ENCODE results near the gene EARS2. TPM values are rescaled to one million over a fixed set of nuclear protein-coding genes. Genes with fewer than 3 reads are reported as not detected.

Gene EARS2
- total and polyA plus RNA-seq, 2 of the 4 experiments (the other 2 are of a cell fraction), result 28.1 to 37.8 TPM

DNA sequence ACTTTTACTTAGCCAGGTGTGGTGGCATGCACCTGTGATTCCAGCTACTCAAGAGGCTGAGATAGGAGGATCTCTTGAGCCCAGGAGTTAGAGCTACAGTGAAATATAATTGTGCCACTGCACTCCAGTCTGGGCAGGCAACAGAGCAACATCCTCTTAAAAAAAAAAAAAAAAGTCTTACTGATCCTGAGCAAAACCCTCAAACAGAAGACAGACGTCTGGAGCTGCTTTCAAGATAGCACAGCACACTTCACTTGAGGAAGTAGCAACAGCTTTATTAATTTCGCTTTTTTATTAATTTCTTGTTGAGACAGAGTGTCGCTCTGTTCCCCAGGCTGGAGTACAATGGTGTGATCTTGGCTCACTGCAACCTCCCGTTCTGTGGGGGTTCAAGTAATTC lies 36.6 kb downstream of the EARS2 start:
- Histone ChIP-seq H4K20me1 (ENCODE audit: insufficient read depth, low read length) (no peaks in the 10 kb centered on the region), H2AK9ac (replicated peaks; ENCODE audit: low read depth, low read length, poor library complexity) (no peak overlapping the region), H2AK5ac (ENCODE audit: low read depth, low read length) (no peak overlapping the region), H3K4me3 (ENCODE audit: insufficient read depth, low read depth, low read length) (no peak overlapping the region), H2BK5ac (ENCODE audit: low read depth, low read length, poor library complexity, severe bottlenecking) (no peak overlapping the region), H3K36me3 (ENCODE audit: control insufficient read depth, insufficient read depth, low read length) (peaks cover 40% of the 10 kb centered on the region), H2BK120ac (ENCODE audit: low read depth, low read length) (no peak overlapping the region), H3K56ac (ENCODE audit: extremely low read depth, insufficient read depth, low read length) (no peak overlapping the region), H3K23ac (ENCODE audit: low read depth, low read length) (no peak overlapping the region), H4K8ac (ENCODE audit: low read depth in 2 of 2, low read length in 2 of 2) (no peak overlapping the region), H3K9me3 (ENCODE audit: control insufficient read depth, insufficient read depth, low read length) (no peaks in the 10 kb centered on the region), H3K27me3 (ENCODE audit: control insufficient read depth, insufficient read depth, low read length) (no peaks in the 10 kb centered on the region), H3K4ac (ENCODE audit: low read depth, low read length) (no peak overlapping the region), H3K9ac (ENCODE audit: low read depth, low read length) (no peak overlapping the region), H4K91ac (ENCODE audit: insufficient read depth, low read depth, low read length) (no peak overlapping the region), H3K27ac (ENCODE audit: insufficient read depth, low read length) (no peak overlapping the region), H4K5ac (ENCODE audit: low read depth, low read length) (no peak overlapping the region), H2BK20ac (ENCODE audit: low read depth, low read length) (no peak overlapping the region), H2BK15ac (ENCODE audit: low read depth, low read length) (no peak overlapping the region), H3K9me1 (ENCODE audit: insufficient read depth, low read length) (0 out of 2 replicates have a peak, but pooled peaks cover 7% of the 10 kb centered on the region), H3K14ac (replicated peaks; ENCODE audit: low read depth, low read length) (no peak overlapping the region), H3K18ac (ENCODE audit: low read depth, low read length) (no peak overlapping the region), H3K79me1 (ENCODE audit: low read depth in 1 of 2, low read length in 2 of 2) (0 out of 4 replicates have a peak, but pooled peaks cover 0 to 2% of the 10 kb centered on the region in 2 experiments), H3K4me1 (ENCODE audit: control insufficient read depth, insufficient read depth, low read length) (no peaks in the 10 kb centered on the region), H2AFZ (replicated peaks; ENCODE audit: low read length, poor library complexity) (no peak overlapping the region), H3K4me2 (ENCODE audit: low read depth, low read length) (no peak overlapping the region)
- ChIA-PET CTCF (interaction anchor here (0.6 kb wide), 1 partner anchor 37 kb away, joined by 3 read pairs; the partner anchor contains the start of gene EARS2), POLR2A (ENCODE audit: unreplicated experiment) (no interaction called here)
- TF ChIP-seq MAFK (IDR thresholded peaks at IDR 0.05; ENCODE audit: low read depth, low read length) (no peak), CHD1 (IDR thresholded peaks at IDR 0.05; ENCODE audit: low read depth, low read length) (no peak), NFE2L2 (IDR thresholded peaks at IDR 0.05; ENCODE audit: low read depth, low read length) (no peak), RCOR1 (IDR thresholded peaks at IDR 0.05; ENCODE audit: insufficient replicate concordance, low read length) (no peak), BHLHE40 (IDR thresholded peaks at IDR 0.05; ENCODE audit: low read depth, low read length) (no peak), MXI1 (IDR thresholded peaks at IDR 0.05; ENCODE audit: borderline replicate concordance, low read depth, low read length) (no peak), RFX5 (IDR thresholded peaks at IDR 0.05; ENCODE audit: low read depth, low read length) (no peak)
- in situ Hi-C loops (cut with MboI; ENCODE audit: low sequenced_read_pairs), result loop anchor here (5.0 kb wide), 1 partner anchor 52 kb away; no protein-coding TSS in a partner anchor
- ATAC-seq (ENCODE audit: low read depth) (no peak), DNase-seq (no peak)
- dilution Hi-C loops (cut with HindIII; ENCODE audit: low sequenced_read_pairs, unreplicated experiment), result no loop called here
- WGBS, 2 experiments (ENCODE audit: extremely low coverage in 2 of 2, insufficient read length in 1 of 2), result no CpG with 5 or more reads among the region's 4 CpGs
- no TSS peak for BruUV-seq (replicated peaks)
- intact Hi-C loops (cut with micrococcal nuclease), result no loop called here
